ENCODE results near the gene RAVER1. TPM values are rescaled to one million over a fixed set of nuclear protein-coding genes. Genes with fewer than 3 reads are reported as not detected.

Gene RAVER1
- total and polyA plus RNA-seq, 2 of the 8 experiments (the other 6 are each of a cell fraction or from before 2014, with no cell fraction given) = 5.7 to 70.5 TPM

DNA sequence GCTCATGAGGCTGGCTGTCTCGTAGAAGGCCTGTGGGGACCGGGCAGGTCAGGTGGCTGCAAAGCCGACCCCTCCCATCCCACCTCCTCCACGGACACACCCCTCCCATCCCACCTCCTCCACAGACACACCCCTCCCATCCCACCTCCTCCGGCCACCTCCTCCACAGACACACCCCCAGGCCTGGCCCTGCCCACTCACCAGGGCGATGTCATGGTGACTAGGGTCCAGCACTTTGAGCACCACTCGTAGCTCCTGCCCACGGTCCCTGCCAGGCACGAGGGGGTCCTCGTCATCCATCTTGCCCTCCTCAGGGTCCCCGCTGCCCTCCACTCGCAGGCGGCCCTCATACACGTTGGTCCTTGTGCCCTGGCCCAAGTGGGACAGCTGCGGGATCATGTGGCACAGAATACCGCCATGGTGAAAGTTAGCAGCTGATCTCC, 28.3 kb upstream of the RAVER1 start:
- no peaks in the 10 kb centered on the region for H3K27me3 ChIP-seq (replicated peaks in 1 of 4; ENCODE audit: control insufficient read depth in 3 of 4, extremely low read depth in 1 of 4, insufficient read depth in 3 of 4, low read length in 3 of 4)
- ChIA-PET POLR2A (ENCODE audit: partially characterized antibody) (no interaction called here), CTCF (ENCODE audit: partially characterized antibody) (interaction anchor here (1.2 to 1.5 kb wide), 2 partner anchors 27 to 112 kb away, joined by 4 to 5 read pairs; no protein-coding TSS in a partner anchor)
- no peak overlapping the region for H4K5ac ChIP-seq (ENCODE audit: insufficient read length, low read depth, low read length)
- H2AFZ ChIP-seq (ENCODE audit: low read length) = no peak overlapping the region
- 89% methylated on average over 13 of the region's 16 CpGs; no CpG with 5 or more reads in 1 of the 2 experiments for WGBS, 2 experiments (ENCODE audit: extremely low coverage in 1 of 2, insufficient coverage in 1 of 2, insufficient read length in 1 of 2, insufficient replicate concordance in 2 of 2, low coverage in 1 of 2, low lambda C conversion rate in 2 of 2, missing lambda C conversion rate in 1 of 2)
- no peak overlapping the region for H3K4me2 ChIP-seq (ENCODE audit: insufficient read depth in 1 of 2, low read depth in 2 of 2, low read length in 2 of 2)
- no peak overlapping the region for H2BK5ac ChIP-seq (ENCODE audit: low read depth, low read length)
- H2BK15ac ChIP-seq (ENCODE audit: low read length) = no peak overlapping the region
- H3K9me3 ChIP-seq (ENCODE audit: insufficient read depth in 2 of 2, low read depth in 1 of 2, low read length in 1 of 2) = no peaks in the 10 kb centered on the region
- no peak overlapping the region for H4K91ac ChIP-seq (replicated peaks; ENCODE audit: insufficient read length, low read length)
- no peak overlapping the region for H3K56ac ChIP-seq (replicated peaks; ENCODE audit: insufficient read length, low read depth, low read length)
- H3K79me2 ChIP-seq (ENCODE audit: control insufficient read depth in 1 of 2, insufficient read depth in 2 of 2, low read length in 2 of 2) = no peaks in the 10 kb centered on the region
- no peak overlapping the region for H3K18ac ChIP-seq (ENCODE audit: extremely low read depth, low read length)
- DNase-seq (ENCODE audit: low read depth in 1 of 2, low spot score in 2 of 2) (peak in 1 of 2 experiments; percentile 44), FAIRE-seq (no peak)
- no peak overlapping the region for H3K4me3 ChIP-seq (ENCODE audit: extremely low read depth in 1 of 4, insufficient read depth in 2 of 4, low read depth in 3 of 4, low read length in 4 of 4)
- H2BK120ac ChIP-seq (replicated peaks; ENCODE audit: low read depth, low read length) = no peak overlapping the region
- peaks cover 2% of the 10 kb centered on the region; the same call in 1 of the 2 replicates for H3K79me1 ChIP-seq (ENCODE audit: low read depth, low read length)
- H3K4me1 ChIP-seq (replicated peaks in 1 of 4; ENCODE audit: control insufficient read depth in 3 of 4, insufficient read depth in 4 of 4, low read length in 3 of 4) = no peaks in the 10 kb centered on the region
- H3K23me2 ChIP-seq (ENCODE audit: low read depth, low read length) = 0 out of 2 replicates have a peak, but pooled peaks cover 2% of the 10 kb centered on the region
- no peak overlapping the region for H3K4ac ChIP-seq (replicated peaks; ENCODE audit: insufficient read length, low read depth, low read length)
- H2BK12ac ChIP-seq (ENCODE audit: low read depth, low read length) = no peak overlapping the region
- no peak overlapping the region for H3K23ac ChIP-seq (ENCODE audit: insufficient read length)
- H2BK20ac ChIP-seq (ENCODE audit: low read length) = no peak overlapping the region
- H2AK5ac ChIP-seq (ENCODE audit: low read depth, low read length) = no peak overlapping the region
- no peak overlapping the region for H4K8ac ChIP-seq (ENCODE audit: extremely low read depth, insufficient read depth, low read length)
- peaks cover 3 to 6% of the 10 kb centered on the region in 2 experiments for H4K20me1 ChIP-seq (replicated peaks in 1 of 2; ENCODE audit: control insufficient read depth in 1 of 2, insufficient read depth in 2 of 2, low read length in 2 of 2)
- no peak overlapping the region for H3K9ac ChIP-seq (replicated peaks in 1 of 4; ENCODE audit: extremely low read depth in 1 of 4, low read depth in 3 of 4, low read length in 3 of 4)
- no peak overlapping the region for H3K14ac ChIP-seq (ENCODE audit: insufficient read length)
- H3K27ac ChIP-seq (ENCODE audit: low read depth, low read length) = no peak overlapping the region
- peaks cover 0 to 15% (median 8%) of the 10 kb centered on the region in 4 experiments; a peak in 5 of 8 replicates for H3K36me3 ChIP-seq (ENCODE audit: control insufficient read depth in 2 of 4, insufficient read depth in 4 of 4, low read length in 3 of 4)
- TF ChIP-seq EGR1 (IDR thresholded peaks at IDR 0.05; ENCODE audit: borderline replicate concordance, low read depth, low read length) = no peak
- no peak for TF ChIP-seq RXRA (IDR thresholded peaks at IDR 0.05; ENCODE audit: insufficient read depth, low read depth, low read length)
- TF ChIP-seq RAD21 (IDR thresholded peaks at IDR 0.05 in 1 of 2, conservative IDR thresholded peaks at IDR 0.05 in 1 of 2; ENCODE audit: low read depth in 2 of 2, low read length in 2 of 2) = no peak
- no peak for TF ChIP-seq HDAC6 (IDR thresholded peaks at IDR 0.05; ENCODE audit: low read depth, low read length)
- TF ChIP-seq, protein P1, sequence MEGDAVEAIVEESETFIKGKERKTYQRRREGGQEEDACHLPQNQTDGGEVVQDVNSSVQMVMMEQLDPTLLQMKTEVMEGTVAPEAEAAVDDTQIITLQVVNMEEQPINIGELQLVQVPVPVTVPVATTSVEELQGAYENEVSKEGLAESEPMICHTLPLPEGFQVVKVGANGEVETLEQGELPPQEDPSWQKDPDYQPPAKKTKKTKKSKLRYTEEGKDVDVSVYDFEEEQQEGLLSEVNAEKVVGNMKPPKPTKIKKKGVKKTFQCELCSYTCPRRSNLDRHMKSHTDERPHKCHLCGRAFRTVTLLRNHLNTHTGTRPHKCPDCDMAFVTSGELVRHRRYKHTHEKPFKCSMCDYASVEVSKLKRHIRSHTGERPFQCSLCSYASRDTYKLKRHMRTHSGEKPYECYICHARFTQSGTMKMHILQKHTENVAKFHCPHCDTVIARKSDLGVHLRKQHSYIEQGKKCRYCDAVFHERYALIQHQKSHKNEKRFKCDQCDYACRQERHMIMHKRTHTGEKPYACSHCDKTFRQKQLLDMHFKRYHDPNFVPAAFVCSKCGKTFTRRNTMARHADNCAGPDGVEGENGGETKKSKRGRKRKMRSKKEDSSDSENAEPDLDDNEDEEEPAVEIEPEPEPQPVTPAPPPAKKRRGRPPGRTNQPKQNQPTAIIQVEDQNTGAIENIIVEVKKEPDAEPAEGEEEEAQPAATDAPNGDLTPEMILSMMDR (IDR thresholded peaks at IDR 0.05; ENCODE audit: control extremely low read depth in 1 of 3, insufficient read depth in 1 of 3, low read depth in 1 of 3, low read length in 3 of 3) = no peak
- no peak for TF ChIP-seq HDAC2 (IDR thresholded peaks at IDR 0.05; ENCODE audit: borderline replicate concordance in 1 of 2, low read depth in 2 of 2, low read length in 2 of 2)
- no peak for TF ChIP-seq POLR2A (IDR thresholded peaks at IDR 0.05; ENCODE audit: control extremely low read depth in 1 of 2, low read depth in 2 of 2, low read length in 2 of 2)
- no peak for TF ChIP-seq BRCA1 (IDR thresholded peaks at IDR 0.05; ENCODE audit: low read depth, low read length)
- no peak for TF ChIP-seq PHF8 (conservative IDR thresholded peaks at IDR 0.05; ENCODE audit: low read depth, low read length)
- TF ChIP-seq SP1 (IDR thresholded peaks at IDR 0.05; ENCODE audit: low read depth, low read length) = no peak
- no peak for TF ChIP-seq NANOG (IDR thresholded peaks at IDR 0.05; ENCODE audit: insufficient read depth, low read depth, low read length, poor library complexity, severe bottlenecking)

Data from H1 (cell line).